SKM-1 (cell line): ENCODE data around the gene FRMPD4.

Experiments used
- DNase-seq: peaks from one replicate; lab custom pipeline; 2025; ENCODE audit not compliant: unreplicated experiment; lab: John Stamatoyannopoulos, UW

FRMPD4 gene

DNA sequence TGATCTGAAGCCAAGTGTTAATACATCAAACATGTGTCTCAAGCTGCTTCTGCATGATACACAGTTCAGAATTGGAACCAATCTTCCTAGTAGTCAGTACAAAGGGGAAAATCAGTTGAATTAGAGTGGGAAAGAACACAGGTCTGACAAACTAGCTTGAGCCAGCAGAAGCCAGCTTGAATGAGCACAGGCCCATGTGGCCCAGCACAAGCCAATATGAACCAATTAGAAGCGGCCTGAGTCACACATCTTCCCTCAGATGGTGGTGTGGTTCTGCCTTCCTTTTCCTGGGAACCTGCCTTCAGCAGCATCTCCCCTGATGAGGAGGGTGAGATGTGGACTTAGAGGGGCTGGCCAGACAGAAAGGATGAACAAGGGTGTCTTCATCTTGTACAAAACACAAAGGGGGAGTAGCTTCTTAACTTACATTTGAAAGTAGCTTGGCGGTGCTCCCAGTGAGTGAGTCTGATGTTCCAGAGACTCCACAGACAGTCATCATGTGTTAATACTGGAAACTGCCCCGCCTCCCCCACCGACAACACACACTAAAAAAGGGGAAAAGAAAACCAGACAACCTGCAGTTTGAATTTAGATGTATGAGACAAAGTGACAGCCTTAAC is 72.0 kb downstream of the FRMPD4 start:
- DNase-seq = no peak

DNA sequence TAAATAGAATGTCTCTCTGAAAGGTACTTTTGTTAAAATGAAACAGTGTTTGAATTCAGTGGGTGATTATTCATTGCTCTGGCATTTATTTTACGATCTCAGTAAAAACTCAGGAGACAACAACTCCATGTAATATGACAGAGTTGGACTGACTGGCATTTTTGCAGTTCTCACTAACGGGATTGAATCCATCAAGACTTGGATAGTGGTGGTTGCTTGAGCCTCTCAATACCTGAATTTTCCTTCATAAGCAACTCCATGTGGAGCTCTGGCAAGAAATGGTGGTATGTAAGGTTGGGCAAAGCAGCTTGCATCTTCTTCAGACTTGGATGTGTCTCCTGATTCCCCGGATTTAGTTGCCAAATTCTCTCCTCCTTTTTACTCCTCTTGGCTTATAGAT is 72.7 kb downstream of the FRMPD4 start:
- no peak for DNase-seq

DNA sequence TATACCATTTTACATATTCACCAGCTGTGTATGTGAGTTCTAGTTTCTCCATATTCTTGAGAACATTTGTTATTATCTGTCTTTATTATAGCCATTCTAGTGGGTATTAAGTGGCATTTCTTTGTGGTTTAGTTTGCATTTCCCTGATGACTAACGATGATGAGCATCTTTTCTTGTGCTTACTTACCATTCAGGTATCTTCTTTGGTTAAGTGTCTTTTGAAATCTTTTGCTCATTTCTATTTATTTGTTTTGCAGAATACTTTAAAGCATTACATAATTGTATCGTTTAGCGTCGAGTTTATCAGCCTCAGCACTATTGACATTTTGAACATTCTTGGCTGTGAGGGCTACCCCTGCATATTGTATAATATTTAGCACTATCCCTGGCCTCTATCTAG is 85.4 kb downstream of the FRMPD4 start:
- no peak for DNase-seq

DNA sequence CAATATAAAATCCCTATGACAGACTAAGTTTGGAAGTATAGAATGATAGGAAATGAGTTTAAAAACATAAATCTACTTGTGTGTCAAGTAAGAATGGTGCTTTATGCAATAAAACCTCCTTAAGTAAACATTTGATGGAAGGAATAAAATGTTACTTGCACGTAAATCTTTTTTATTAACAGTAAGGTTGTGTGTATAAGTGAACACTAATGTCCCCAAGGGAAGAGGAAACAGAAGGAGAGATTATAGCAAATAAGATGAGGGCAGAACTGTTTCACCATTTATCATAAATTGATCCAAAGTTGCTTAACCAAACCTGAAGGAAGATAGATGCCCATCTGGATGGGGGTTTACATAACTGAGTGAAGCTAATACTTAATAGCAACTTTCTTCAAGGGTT is 86.8 kb downstream of the FRMPD4 start:
- no peak for DNase-seq

DNA sequence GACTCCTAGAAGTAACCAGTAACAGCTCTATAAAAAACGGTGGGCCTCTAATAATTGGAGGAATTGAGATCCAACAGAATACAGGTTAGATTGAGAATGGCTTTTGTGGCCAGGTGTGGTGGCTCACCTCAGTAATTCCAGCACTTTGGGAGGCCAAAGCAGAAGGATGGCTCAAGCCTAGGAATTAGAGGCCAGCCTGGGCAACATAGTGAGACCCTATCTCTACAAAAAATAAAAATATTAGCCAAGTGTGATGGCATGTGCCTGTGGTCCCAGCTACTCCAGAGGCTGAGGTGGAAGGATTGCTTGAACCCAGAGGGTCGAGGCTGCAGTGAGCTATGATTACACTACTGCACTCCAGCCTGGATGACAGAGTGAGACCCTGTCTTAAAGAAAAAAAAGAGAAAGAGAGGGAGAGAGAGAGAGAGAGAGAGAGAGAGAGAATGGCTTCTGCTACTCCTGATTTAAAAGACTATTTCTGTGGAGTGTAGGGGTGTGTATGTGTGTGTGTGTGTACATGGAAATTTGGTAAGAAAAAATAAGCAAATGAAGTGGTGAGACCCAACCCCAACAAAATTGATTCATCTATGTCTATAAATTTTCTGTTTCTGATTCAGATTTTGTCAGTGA is 89.3 kb downstream of the FRMPD4 start:
- no peak for DNase-seq

DNA sequence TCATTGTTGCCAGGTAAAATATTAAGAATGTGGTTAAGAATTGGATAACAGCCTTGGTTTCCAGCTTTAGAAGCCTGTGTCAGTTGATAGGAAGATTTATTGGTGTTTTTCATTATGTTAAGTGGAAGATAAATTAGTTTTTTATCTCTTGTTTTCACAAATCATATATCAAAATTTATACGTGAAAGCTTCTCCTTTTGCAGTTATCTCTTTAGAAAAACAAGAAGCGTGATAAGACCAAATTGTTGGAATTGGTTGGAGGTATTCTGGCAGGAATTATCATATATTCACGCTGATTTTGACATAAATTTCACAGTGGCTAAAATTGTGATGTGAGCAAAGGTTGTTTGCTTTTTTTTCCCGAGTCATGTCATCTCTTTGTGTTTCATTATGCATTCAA is 90.6 kb downstream of the FRMPD4 start:
- DNase-seq = no peak

DNA sequence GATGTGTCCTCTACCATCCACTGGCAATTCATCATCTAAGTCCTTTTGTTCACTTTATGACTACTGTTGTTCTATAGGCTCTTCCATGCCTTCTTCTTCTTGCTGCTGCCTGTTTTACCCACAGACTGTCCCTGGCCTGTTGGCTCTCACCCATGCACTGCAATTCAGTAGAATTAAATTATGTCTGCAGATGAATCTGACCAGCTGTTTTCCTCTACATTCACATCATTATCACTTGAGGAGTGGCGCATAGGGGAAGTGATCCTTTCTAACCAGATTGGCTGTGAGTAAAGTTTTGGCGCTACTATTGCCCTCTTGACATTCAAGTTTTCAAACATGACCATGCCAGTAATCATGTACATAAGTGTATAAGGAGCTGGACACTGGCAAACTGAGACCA is 91.7 kb downstream of the FRMPD4 start:
- DNase-seq = no peak

DNA sequence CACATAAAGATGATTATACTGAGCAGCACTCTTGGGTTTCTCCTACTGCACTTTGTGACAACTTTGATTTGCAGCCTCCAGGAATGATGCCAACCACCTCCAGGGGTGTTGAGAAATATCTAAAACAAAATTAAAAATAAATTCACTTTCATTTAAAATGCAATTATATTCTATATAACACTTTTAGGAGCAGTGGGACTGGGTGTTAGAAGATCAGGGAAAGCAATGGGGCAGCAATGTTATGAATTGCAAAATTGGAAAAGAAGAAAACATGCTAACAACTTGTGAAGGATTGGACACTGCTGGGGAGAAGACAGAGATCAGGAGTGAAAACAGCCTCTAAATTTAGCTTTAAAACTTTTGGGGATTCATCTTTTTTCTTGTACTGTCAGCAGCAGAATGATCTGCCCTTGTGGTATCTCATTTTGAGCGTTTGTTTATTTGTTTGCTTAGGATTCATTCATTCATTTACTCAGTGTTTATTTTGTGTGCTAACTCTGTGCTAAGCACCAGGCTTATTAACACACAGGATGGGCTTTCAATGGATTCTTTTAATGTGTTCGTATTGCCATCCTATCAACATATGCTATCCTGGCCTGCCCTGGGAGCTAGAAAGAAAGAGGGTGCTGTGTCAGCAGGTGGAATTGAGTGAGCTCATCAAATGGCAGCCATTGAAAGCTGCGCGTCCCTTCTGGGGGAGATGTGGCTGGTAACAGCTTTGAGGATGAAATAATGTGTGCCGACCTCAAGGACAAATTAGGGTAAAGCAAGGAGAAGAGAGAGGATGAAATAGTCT is 96.5 kb downstream of the FRMPD4 start:
- DNase-seq = no peak

DNA sequence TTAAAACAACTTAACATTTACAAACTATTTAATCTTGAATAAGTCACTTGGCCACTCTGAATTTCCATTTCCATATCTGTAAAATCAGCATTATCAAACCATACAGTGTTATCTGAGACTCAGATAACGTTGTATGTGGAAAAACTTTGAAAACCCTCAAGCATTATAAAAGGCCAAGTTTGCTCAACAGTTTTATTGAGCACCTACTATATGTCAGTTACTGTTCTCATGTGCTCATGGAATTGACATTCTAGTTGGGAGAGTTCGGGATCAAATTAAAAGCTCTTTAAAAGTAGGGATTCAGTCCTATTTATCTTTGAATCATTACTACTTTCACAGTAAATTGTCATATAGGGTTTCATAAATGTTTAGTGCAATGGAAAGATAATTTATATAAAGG is 97.9 kb downstream of the FRMPD4 start:
- no peak for DNase-seq

DNA sequence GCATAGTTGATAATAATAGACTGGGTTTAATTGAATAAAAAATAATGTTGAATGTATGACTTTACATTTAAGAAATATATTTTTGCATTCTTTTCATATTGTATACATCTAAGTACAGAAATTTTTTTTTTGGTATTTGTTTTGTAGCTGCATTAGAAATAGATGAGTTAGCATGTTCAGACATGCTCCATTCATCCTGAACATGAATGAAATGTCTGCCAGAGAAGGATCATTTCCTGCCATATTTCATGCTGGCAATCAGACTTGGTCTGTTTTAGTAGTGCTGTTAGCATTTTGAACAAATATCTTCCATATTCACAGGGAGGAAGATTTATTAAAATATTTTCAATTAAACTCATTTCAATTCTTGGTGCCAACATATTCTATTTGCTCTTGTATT is 98.9 kb downstream of the FRMPD4 start:
- DNase-seq = no peak

DNA sequence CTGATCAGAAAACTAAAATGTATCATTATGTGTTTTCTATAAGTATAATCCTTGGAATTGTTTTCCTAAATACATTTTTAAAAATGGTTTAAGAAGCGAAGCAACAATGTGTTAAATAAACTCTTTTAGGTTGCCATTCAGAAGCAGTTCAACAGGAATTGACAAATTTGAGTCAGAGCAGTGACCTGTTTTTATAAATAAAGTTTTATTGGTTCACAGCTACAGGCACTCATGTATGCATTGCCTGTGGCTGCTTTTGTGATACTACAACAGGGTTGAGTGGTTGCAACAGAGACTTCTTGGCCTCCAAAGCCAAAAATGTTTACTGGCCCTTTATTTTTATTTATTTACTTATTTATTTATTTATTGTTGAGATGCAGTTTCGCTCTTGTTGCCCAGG is 99.5 kb downstream of the FRMPD4 start:
- no peak for DNase-seq

DNA sequence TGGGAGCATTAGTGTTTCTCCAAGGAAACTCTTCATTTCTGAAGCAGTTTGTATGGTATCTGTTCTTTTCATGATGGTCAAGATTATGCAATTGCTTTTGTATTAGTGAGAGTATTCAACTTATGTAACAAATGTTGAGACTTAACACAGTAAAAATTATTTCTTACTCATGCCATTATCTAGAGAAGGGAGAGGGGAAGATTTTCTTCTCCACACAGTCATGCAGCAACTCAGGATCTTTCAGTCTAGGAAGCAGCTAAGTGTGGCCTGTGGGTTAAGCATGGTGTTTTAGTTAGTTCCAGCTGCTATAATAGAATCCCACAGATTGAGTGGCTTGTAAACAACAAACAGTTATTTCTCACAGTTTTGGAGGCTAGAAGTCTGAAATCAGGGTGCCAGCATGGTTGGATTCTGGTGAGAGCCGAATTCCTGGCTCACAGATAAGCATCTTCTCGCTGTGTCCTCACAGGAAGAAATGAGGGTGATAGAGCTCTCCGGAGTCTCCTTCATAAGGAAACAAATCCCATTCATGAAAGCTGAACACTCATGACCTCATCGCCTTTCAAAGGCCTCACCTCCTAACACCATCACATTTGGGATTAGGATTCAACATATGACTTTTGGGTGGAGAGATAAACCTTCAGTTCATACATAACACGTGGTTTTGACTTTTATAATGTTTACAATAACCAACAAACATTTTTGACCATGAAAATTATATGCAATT is 101.2 kb downstream of the FRMPD4 start:
- DNase-seq = no peak

DNA sequence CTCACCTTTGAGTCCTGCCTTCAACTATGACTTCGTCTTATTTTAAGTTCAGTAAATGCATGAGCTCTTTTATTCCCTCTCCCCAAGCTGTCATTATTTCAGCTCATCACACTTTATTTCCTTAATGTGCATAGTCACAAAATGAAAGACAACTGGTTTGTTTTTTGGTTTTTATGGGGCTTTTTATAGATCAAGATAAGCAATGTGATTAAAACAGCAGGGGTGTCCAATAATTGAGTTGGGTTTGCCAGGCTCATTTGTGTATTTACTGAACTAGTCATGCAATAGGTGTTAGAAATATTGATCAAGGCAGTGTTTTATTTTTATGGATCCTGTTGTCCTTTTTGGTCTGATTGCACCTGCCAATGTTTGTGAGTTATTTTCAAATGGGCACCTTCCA is 102.2 kb downstream of the FRMPD4 start:
- no peak for DNase-seq

DNA sequence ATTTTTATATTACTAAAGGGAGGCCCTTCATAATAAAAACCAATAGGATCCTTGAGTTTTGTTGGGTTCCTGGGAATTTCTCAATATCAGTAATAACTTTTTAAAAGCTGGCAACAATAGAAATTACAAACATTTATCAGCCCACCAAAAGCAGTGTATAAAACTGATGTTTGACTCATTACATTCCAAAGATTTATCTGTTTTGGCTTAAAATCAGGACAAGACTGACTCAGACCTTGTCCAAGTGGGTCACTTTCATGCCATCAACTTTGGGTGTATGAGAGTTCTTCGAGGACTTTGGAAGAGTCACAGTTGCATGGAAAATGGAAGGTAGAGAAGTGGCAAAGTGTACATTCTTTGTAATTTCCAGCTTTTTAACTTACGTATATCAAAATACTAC is 102.8 kb downstream of the FRMPD4 start:
- no peak for DNase-seq

DNA sequence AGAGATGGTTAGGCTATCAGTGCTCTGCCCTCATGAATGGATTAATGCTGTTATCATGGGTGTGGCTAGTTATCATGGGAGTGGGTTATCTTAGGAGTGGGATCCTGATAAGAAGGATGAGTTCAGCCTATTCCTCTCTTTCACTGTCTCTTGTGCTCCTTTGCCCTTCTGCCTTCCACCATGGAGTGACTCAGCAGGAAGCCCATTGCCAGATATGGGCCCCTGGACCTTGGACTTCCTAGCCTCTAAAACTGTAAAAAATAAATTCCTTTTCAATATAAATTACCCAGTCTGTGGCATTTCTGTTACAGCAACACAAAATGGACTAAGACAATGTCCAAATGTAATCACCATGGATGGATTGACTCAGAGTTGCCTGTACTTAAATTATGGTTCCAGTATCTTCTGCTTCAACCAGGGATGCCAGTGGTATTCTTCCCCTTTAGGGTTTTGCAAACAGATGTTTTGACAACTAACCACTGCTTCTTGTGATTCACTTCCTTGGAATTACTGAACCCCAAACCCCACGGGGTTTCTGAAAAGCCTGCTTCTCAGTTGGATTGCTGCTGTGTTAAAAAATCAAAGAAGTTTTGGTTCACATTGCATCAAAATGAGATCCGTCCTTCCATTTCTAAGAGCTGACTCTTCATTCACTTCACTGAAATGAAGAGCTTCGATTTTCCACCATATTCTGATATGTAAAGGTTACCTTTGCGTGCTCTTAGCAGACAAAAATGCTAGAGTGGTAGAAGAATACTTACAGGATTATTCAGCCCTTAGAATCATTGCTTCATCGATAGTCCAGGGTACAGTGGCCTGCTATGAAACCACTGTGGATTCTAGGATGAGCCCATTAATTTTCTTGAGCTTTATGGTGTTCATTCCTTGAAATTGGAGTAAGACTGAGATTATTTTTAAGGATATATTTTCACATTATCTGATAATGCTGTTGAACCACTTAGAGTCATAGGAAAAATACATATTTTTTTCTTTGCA is 107.7 kb downstream of the FRMPD4 start:
- no peak for DNase-seq

DNA sequence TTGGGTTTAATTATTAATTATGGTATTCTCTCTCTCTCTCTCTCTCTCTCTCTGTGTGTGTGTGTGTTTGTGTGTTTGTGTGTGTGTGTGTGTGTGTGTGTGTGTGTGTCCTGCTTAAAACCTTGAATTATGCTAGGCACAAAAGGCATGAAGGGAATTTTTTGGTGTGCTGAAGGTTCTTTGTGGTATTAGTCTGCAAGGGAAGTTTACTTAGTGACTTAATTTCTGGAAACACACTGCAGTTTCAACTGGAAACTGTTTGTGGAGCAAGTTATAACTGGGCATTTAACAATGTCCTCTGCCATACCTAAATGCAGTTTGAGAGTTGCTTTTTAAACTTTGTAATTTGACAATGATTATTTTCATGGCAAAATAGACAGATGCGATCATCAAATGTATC is 111.7 kb downstream of the FRMPD4 start:
- DNase-seq = no peak

DNA sequence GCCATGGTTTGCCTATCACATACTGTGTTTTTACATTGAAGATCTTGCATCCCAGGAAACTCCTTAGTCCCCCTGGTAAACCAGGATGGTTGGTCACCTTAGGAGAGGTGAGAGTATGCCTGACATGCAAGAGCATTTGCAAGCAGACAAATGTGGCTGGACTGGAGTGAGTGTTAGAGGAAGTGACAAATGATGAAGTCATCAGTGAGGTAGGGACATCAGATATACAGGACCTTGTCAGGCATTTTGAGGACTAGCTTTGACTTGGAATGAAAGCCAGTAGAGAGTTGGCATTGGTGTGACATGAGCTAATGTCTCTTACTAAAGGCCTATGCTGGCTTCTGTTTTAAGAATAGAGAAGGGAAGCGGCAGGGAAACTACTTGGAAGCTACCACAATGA is 124.9 kb downstream of the FRMPD4 start:
- no peak for DNase-seq

DNA sequence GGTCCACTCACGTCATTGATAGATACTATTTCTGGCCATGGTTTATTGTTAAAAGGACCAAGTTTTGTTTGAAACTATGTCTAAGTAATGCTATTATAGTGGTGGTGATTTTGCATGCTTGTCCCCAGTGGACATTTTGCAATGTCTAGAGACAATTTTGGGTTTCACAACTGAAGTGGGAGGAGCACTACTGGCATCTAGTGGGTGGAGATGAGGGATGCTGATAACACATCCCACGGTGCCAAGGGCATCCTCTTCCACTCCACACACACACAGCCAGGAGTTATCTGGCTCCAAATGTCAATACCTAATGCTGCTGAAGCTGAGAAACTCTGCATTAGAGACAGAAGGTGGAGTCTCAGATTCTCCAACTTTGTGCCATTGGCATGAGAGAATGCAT is 131.2 kb downstream of the FRMPD4 start:
- no peak for DNase-seq

DNA sequence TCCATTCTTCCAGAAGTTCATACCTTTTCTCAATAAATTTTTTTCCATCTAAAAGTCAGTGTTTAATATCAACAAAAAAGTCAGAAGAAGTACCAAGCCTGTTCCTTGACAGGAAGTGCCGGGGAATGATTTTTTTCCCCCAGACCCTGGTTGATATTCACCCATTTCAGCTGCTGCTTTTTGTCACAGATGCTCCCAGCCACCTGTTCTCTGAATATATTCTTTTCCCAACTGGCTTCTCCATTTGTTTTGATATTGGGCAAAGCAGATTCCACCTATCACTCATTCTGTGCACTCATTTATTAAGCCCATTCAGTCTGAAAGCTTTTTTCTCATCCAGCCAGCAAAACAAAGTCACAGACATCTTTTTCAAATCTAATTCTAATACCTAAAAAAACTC is 139.9 kb downstream of the FRMPD4 start:
- DNase-seq = no peak

DNA sequence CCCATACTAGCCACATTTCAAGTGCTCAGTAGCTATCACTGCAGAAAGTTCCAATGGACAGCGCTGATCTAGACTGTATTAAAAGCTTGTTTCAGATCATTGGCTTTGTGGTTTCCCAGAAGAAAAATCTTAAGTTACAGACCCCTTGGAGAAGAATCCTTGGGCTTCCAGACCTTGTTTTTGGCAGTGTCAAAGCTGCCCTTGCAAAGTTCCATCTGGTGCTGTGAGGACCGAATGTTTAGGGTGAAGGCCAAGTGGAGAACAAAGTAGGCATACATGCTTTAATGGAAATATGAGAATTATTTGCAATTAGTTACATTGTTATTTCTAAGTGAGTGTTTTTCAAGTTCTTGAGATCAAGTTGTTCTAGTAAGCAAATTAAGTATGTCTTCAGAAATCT is 144.7 kb downstream of the FRMPD4 start:
- no peak for DNase-seq
